ENCODE measurements around the gene B9D1.

DNA sequence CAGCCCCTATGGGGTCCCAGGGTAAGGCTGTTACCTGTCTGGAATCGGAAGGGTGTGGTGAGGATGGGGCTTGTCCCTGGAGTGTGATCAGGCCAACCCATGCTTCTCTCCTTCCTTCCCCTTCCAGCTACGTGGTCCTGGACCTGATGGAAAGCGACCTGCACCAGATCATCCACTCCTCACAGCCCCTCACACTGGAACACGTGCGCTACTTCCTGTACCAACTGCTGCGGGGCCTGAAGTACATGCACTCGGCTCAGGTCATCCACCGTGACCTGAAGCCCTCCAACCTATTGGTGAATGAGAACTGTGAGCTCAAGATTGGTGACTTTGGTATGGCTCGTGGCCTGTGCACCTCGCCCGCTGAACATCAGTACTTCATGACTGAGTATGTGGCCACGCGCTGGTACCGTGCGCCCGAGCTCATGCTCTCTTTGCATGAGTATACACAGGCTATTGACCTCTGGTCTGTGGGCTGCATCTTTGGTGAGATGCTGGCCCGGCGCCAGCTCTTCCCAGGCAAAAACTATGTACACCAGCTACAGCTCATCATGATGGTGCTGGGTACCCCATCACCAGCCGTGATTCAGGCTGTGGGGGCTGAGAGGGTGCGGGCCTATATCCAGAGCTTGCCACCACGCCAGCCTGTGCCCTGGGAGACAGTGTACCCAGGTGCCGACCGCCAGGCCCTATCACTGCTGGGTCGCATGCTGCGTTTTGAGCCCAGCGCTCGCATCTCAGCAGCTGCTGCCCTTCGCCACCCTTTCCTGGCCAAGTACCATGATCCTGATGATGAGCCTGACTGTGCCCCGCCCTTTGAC lies 18.2 kb upstream of the B9D1 start:
- TF ChIP-seq, protein P1, sequence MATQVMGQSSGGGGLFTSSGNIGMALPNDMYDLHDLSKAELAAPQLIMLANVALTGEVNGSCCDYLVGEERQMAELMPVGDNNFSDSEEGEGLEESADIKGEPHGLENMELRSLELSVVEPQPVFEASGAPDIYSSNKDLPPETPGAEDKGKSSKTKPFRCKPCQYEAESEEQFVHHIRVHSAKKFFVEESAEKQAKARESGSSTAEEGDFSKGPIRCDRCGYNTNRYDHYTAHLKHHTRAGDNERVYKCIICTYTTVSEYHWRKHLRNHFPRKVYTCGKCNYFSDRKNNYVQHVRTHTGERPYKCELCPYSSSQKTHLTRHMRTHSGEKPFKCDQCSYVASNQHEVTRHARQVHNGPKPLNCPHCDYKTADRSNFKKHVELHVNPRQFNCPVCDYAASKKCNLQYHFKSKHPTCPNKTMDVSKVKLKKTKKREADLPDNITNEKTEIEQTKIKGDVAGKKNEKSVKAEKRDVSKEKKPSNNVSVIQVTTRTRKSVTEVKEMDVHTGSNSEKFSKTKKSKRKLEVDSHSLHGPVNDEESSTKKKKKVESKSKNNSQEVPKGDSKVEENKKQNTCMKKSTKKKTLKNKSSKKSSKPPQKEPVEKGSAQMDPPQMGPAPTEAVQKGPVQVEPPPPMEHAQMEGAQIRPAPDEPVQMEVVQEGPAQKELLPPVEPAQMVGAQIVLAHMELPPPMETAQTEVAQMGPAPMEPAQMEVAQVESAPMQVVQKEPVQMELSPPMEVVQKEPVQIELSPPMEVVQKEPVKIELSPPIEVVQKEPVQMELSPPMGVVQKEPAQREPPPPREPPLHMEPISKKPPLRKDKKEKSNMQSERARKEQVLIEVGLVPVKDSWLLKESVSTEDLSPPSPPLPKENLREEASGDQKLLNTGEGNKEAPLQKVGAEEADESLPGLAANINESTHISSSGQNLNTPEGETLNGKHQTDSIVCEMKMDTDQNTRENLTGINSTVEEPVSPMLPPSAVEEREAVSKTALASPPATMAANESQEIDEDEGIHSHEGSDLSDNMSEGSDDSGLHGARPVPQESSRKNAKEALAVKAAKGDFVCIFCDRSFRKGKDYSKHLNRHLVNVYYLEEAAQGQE (IDR thresholded peaks at IDR 0.05; ENCODE audit: insufficient read depth in 1 of 2, low read depth in 2 of 2, low read length in 2 of 2): no peak
- no peak for TF ChIP-seq TAF1 (IDR thresholded peaks at IDR 0.05; ENCODE audit: borderline replicate concordance, insufficient read depth, low read length)
- no peak for TF ChIP-seq POLR2AphosphoS5 (IDR thresholded peaks at IDR 0.05; ENCODE audit: low read depth, low read length)
- TF ChIP-seq SIN3A (IDR thresholded peaks at IDR 0.05; ENCODE audit: borderline replicate concordance, insufficient read depth, low read length): no peak

All from PFSK-1 (cell line).